Endothelial cell (in vitro differentiated cells): ENCODE results near the gene ARL4C. TPM values are rescaled to one million over a fixed set of nuclear protein-coding genes. Genes with fewer than 3 reads are reported as not detected.

Source experiments
- DNase-seq: peaks from one replicate; pipeline ENCODE4 v3.0.0; 2021; ENCODE audit warnings: low spot score
- H3K27ac Mint-ChIP-seq: one replicate; pipeline ENCODE4 v1.8.0; 2021; ENCODE audit warnings: mixed read lengths, inconsistent platforms; ENCODE audit not compliant: unreplicated experiment
- H3K27me3 Mint-ChIP-seq: one replicate; pipeline ENCODE4 v1.8.0; 2021; ENCODE audit warnings: mild to moderate bottlenecking, moderate library complexity, mixed read lengths, inconsistent platforms; ENCODE audit not compliant: unreplicated experiment
- H3K36me3 Mint-ChIP-seq: one replicate; pipeline ENCODE4 v1.8.0; 2021; ENCODE audit warnings: mild to moderate bottlenecking, low read depth, mixed read lengths, inconsistent platforms; ENCODE audit not compliant: unreplicated experiment
- H3K4me1 Mint-ChIP-seq: one replicate; pipeline ENCODE4 v1.8.0; 2021; ENCODE audit warnings: mild to moderate bottlenecking, mixed read lengths, inconsistent platforms; ENCODE audit not compliant: unreplicated experiment
- H3K4me3 Mint-ChIP-seq: one replicate; pipeline ENCODE4 v1.8.0; 2021; ENCODE audit warnings: mild to moderate bottlenecking, mixed read lengths, inconsistent platforms; ENCODE audit not compliant: unreplicated experiment
- H3K9me3 Mint-ChIP-seq: one replicate; pipeline ENCODE4 v1.8.0; 2021; ENCODE audit warnings: mixed read lengths, inconsistent platforms; ENCODE audit not compliant: unreplicated experiment
- total RNA-seq: library from RNA; stranded (reverse); fragmentation: NEBNext Ultra II Directional; extraction: Animal tissue kit (Norgen Biotek cat#: 25700); gene quantifications from one replicate; pipeline ENCODE4 v1.2.1, GENCODE V29; 2021; ENCODE audit not compliant: unreplicated experiment
- TF ChIP-seq, protein P1 (sequence below): fragments of 200-600 bp; sonication (generic); IDR thresholded peaks from one replicate; pipeline ENCODE4 v1.5.0; 2021; ENCODE audit warnings: antibody characterized with exemption; ENCODE audit not compliant: unreplicated experiment

The ARL4C gene
- total RNA-seq, 1 donor from 2014 or later, result 17.9 TPM

DNA sequence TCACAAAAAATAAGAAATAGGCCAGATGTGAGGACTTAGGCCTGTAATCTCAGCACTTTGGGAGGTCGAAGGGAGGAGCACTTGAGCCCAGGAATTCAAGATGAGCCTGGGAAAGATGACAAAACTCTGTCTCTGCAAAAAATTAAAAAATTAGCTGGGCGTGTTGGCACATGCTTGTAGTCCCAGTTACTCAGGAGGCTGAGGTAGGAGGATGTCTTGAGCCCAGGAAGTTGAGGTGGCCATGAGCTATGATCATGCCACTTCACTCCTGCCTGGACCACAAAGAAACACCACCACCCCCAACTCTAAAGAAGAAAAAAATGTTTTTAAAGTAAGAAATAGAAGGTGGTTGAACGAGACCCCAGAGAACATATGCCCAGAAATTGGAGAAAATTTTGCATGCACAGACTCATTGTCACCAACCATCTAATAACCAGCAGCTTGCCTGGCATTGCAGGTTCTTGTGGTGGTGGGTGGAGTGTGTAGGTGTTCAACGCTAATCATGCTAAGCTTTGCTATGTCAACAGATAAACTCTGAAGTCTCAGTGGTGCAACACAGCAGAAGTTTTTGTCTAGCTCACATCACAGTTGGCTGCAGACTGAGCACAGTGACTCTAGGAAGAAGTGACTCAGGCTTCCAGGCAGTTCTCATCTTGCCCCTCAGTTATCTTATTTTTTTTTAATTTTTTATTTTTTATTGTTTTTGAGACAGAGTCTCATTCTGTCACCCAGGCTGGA is 18.6 kb downstream of the ARL4C start:
- H3K36me3 Mint-ChIP-seq, result no peaks in the 10 kb centered on the region
- no peak for DNase-seq
- no peak overlapping the region for H3K4me3 Mint-ChIP-seq
- H3K4me1 Mint-ChIP-seq, result no peaks in the 10 kb centered on the region
- H3K9me3 Mint-ChIP-seq, result no peaks in the 10 kb centered on the region
- TF ChIP-seq, protein P1, sequence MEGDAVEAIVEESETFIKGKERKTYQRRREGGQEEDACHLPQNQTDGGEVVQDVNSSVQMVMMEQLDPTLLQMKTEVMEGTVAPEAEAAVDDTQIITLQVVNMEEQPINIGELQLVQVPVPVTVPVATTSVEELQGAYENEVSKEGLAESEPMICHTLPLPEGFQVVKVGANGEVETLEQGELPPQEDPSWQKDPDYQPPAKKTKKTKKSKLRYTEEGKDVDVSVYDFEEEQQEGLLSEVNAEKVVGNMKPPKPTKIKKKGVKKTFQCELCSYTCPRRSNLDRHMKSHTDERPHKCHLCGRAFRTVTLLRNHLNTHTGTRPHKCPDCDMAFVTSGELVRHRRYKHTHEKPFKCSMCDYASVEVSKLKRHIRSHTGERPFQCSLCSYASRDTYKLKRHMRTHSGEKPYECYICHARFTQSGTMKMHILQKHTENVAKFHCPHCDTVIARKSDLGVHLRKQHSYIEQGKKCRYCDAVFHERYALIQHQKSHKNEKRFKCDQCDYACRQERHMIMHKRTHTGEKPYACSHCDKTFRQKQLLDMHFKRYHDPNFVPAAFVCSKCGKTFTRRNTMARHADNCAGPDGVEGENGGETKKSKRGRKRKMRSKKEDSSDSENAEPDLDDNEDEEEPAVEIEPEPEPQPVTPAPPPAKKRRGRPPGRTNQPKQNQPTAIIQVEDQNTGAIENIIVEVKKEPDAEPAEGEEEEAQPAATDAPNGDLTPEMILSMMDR, result no peak
- H3K27ac Mint-ChIP-seq, result no peak overlapping the region
- H3K27me3 Mint-ChIP-seq, result peaks cover 1% of the 10 kb centered on the region

DNA sequence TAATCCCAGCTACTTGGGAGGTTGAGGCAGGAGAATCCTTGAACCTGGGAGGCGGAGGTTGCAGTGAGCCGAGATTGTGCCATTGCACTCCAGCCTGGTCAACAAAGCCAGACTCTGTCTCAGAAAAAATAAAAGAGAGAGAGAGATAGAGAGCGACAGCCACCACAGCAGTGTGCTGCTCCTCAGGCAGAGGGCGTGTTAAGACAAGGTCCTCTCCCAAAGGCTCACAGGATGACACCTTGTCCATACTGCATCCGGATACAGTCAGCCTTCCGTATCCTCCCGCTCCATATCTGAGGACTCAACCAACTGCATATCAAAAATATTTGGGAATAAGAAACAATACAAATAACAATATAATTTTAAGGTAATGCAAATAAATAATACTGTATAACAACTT is 20.1 kb downstream of the ARL4C start:
- H3K27me3 Mint-ChIP-seq, result peaks cover 1% of the 10 kb centered on the region
- no peak overlapping the region for H3K4me3 Mint-ChIP-seq
- H3K9me3 Mint-ChIP-seq, result no peaks in the 10 kb centered on the region

GRCh38 chr2:234474654-234475053 is 22.2 kb downstream of the ARL4C start:
- Mint-ChIP-seq H3K4me1 (no peaks in the 10 kb centered on the region), H3K4me3 (no peak overlapping the region), H3K27ac (no peak overlapping the region), H3K9me3 (no peaks in the 10 kb centered on the region), H3K27me3 (peaks cover 1% of the 10 kb centered on the region), H3K36me3 (no peaks in the 10 kb centered on the region)
- TF ChIP-seq, protein P1, result no peak
- DNase-seq, result no peak

More for the DNA sequence above, 20.1 kb downstream of the ARL4C start:
- no peak overlapping the region for H3K27ac Mint-ChIP-seq
- TF ChIP-seq, protein P1, result no peak
- H3K4me1 Mint-ChIP-seq, result no peaks in the 10 kb centered on the region
- no peak for DNase-seq
- H3K36me3 Mint-ChIP-seq, result no peaks in the 10 kb centered on the region

DNA sequence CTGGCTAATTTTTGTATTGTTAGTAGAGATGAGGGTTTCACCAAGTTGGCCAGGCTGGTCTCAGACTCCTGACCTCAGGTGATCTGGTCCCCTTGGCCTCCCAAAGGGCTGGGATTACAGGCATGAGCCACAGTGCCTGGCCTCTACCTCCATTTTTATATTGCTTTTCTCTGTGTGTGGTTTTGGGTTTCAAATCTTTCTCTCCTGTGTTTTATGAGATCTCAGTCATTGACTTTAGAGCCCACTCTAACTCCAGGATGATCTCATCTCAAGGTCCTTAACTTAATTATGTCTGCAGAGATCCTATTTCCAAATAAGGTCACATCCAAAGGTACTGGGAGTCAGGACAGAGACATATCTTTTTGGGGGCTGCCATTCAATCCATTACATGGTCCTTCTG is 24.7 kb downstream of the ARL4C start:
- Mint-ChIP-seq H3K27me3 (peaks cover 1% of the 10 kb centered on the region), H3K9me3 (no peaks in the 10 kb centered on the region), H3K27ac (no peak overlapping the region), H3K36me3 (no peaks in the 10 kb centered on the region), H3K4me1 (no peaks in the 10 kb centered on the region), H3K4me3 (no peak overlapping the region)
- TF ChIP-seq, protein P1, result no peak
- DNase-seq, result no peak

- Mint-ChIP-seq H3K4me3 (no peak overlapping the region), H3K27me3 (peaks cover 4% of the 10 kb centered on the region), H3K27ac (no peak overlapping the region), H3K36me3 (no peaks in the 10 kb centered on the region), H3K9me3 (no peaks in the 10 kb centered on the region), H3K4me1 (peaks cover 2% of the 10 kb centered on the region)
- TF ChIP-seq, protein P1, result no peak
- DNase-seq, result no peak
Observed at GRCh38 chr2:234469972-234470371, 26.9 kb downstream of the ARL4C start.
